Measurements from ENCODE around the gene FN3K.

Gene FN3K

DNA sequence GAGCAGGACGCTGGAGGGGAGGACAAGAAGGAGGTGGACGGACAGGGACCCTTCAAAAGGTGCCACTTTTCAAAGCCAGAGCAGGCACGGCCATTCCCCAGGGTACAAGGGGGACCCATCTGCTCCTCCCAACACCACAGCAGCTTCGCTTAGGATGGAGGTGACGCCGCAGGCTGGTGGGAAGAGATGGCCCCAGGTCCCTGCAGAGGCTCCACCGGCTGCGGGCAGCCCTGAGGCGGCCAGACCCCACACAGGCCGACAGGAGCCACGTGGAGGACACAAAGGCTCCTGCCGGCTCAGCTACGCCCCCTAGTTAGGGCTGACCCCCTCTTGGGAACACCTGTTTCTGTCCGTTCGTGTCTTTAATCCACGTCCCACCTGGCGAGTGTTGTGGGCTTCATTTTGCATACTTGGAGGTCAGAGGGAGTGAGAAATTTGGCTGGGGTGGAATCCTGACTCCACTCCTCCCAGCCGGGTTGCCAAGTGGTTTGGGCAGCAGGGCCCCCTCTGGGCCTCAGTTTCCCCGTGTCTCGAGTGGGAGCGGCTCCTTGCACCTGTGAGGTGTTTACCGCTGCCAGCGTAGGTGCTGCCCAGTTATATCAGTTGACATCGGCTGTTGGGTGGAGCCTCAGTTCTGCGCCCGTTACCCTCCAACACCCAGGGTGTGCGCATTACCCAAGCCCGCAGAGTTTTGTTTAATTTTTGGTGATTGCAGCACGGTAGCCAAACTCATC is 24.7 kb upstream of the FN3K start:
- TF ChIP-seq, protein P1, sequence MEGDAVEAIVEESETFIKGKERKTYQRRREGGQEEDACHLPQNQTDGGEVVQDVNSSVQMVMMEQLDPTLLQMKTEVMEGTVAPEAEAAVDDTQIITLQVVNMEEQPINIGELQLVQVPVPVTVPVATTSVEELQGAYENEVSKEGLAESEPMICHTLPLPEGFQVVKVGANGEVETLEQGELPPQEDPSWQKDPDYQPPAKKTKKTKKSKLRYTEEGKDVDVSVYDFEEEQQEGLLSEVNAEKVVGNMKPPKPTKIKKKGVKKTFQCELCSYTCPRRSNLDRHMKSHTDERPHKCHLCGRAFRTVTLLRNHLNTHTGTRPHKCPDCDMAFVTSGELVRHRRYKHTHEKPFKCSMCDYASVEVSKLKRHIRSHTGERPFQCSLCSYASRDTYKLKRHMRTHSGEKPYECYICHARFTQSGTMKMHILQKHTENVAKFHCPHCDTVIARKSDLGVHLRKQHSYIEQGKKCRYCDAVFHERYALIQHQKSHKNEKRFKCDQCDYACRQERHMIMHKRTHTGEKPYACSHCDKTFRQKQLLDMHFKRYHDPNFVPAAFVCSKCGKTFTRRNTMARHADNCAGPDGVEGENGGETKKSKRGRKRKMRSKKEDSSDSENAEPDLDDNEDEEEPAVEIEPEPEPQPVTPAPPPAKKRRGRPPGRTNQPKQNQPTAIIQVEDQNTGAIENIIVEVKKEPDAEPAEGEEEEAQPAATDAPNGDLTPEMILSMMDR (IDR thresholded peaks at IDR 0.05; ENCODE audit: borderline replicate concordance, control extremely low read depth, extremely low read depth, insufficient read depth, missing control alignments), result no peak
- DNase-seq (ENCODE audit: low spot score), result no peak
- in situ Hi-C loops (cut with MboI; ENCODE audit: low sequenced_read_pairs, unreplicated experiment), result no loop called here

DNA sequence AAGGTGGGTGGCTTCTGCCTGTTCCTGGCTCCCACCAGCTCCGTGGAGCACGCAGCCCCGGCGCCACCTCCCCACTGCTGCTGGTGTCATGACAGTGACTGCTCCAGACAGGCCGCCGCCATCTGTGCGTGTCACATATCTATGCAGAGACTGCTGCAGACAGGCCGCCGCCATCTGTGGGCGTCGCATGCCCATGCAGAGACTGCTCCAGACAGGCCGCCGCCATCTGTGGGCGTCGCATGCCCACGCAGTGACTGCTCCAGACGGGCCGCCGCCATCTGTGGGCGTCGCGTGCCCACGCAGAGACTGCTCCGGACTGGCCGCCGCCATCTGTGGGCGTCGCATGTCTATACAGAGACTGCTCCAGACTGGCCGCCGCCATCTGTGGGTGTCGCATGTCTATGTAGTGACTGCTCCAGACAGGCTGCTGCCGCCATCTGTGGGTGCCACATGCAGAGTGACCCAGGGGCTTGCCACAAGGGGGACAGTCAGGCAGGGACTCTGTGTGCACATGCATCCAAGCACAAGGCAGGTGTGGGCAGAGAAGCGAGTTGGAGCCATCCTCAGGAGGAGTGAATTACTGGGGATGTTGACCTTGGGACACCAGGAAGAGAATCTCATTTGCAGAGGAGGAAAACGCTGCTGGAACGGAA is 22.2 kb upstream of the FN3K start:
- DNase-seq (ENCODE audit: low spot score), result no peak
- in situ Hi-C loops (cut with MboI; ENCODE audit: low sequenced_read_pairs, unreplicated experiment), result no loop called here
- TF ChIP-seq, protein P1 (IDR thresholded peaks at IDR 0.05; ENCODE audit: borderline replicate concordance, control extremely low read depth, extremely low read depth, insufficient read depth, missing control alignments), result no peak

DNA sequence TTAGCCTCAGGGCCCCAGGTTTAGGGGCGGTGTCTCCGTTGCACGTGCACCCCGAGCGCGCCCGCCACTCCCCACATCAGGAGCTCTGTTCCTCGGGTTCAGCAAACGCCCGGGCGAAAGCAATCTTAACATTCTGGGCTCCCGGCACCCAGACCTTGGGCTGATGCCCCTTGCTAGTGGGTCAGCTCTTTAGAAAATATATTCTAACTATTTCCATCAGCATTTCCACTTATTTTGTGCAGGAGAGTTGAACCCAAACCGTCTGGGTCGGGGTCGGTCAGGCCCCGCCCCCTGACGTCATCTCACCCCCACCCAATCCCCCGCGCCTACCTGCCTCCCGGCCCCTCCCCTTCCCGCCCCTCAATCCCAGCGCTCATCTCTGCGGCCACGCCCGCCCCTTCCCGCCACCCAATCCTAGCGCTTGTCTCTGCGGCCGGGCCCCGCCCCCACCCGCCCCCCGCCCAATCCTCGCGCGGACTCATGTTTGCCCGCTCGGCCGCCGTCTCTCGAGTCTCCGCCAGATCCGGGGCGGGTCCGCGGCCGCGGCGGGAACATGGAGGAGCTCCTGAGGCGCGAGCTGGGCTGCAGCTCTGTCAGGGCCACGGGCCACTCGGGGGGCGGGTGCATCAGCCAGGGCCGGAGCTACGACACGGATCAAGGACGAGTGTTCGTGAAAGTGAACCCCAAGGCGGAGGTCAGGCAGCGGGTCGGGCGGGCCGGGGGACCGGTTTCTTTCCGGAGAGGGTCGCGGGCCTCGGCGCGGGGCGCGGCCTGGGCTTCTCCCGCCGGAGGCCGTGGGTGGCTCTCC is 19.0 kb upstream of the FN3K start, which contains the start of gene FN3KRP:
Gene FN3KRP (plus strand): TSS at position 504 of the 808 bp plus-strand sequence. CDS start 50 bp downstream, at position 554.
- peak; percentile 100 for DNase-seq (ENCODE audit: low spot score)
- TF ChIP-seq, protein P1 (IDR thresholded peaks at IDR 0.05; ENCODE audit: borderline replicate concordance, control extremely low read depth, extremely low read depth, insufficient read depth, missing control alignments), result no peak
- in situ Hi-C loops (cut with MboI; ENCODE audit: low sequenced_read_pairs, unreplicated experiment), result no loop called here

DNA sequence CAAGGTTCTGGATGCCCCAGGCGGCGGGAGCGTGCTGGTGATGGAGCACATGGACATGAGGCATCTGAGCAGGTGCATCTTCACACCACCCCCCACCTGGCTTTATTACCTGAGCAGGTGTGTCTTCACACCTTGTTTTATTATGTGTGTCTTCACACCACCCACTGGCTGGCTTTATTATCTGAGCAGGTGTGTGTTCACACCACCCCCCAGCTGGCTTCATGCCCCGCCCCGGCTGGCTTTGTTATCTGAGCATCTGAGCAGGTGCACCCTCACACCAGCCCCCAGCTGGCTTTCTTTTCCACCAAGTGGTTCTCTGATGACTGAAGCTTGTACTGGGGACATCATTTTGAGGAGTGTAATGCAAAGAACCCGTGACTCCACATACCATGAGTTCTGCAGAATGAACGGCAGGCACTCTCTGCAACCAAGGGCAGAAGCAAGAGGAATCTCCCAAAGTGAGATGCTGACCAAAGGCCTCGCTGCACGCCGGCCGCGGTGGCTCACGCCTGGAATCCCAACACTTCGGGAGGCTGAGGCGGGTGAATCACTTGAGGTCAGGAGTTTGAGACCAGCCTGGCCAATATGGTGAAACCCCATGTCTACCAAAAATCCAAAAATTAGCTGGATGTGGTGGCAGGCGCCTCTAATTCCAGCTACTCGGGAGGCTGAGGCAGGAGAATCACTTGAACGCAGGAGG is 16.3 kb upstream of the FN3K start:
- no peak for DNase-seq (ENCODE audit: low spot score)
- TF ChIP-seq, protein P1 (IDR thresholded peaks at IDR 0.05; ENCODE audit: borderline replicate concordance, control extremely low read depth, extremely low read depth, insufficient read depth, missing control alignments), result no peak
- in situ Hi-C loops (cut with MboI; ENCODE audit: low sequenced_read_pairs, unreplicated experiment), result no loop called here

DNA sequence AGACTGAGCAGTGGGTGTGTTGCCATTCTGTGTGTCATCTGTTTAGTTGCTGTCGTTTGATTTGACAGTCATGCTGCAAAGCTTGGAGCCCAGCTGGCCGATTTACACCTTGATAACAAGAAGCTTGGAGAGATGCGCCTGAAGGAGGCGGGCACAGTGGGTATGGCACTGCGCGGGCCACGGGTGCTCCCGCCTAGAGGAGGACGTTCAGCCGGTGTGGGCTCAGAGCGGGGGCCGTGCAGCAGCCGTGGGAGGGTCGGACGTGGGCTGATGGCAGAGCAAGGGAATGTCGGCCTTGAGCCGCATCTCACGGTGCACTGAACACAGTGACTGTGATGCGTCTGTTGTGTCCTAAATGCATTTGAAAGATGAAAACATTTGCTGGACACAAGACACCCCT is 15.2 kb upstream of the FN3K start:
- TF ChIP-seq, protein P1 (IDR thresholded peaks at IDR 0.05; ENCODE audit: borderline replicate concordance, control extremely low read depth, extremely low read depth, insufficient read depth, missing control alignments), result no peak
- DNase-seq (ENCODE audit: low spot score), result no peak
- in situ Hi-C loops (cut with MboI; ENCODE audit: low sequenced_read_pairs, unreplicated experiment), result no loop called here

All from GM13976 (cell line).